ENCODE data around the gene AKR1C2.
"Not testable (repeated sequence)": the region's sequence is repeated elsewhere in the genome, so short reads cannot be mapped to it uniquely, and the experiment has no call there.

The AKR1C2 gene

DNA sequence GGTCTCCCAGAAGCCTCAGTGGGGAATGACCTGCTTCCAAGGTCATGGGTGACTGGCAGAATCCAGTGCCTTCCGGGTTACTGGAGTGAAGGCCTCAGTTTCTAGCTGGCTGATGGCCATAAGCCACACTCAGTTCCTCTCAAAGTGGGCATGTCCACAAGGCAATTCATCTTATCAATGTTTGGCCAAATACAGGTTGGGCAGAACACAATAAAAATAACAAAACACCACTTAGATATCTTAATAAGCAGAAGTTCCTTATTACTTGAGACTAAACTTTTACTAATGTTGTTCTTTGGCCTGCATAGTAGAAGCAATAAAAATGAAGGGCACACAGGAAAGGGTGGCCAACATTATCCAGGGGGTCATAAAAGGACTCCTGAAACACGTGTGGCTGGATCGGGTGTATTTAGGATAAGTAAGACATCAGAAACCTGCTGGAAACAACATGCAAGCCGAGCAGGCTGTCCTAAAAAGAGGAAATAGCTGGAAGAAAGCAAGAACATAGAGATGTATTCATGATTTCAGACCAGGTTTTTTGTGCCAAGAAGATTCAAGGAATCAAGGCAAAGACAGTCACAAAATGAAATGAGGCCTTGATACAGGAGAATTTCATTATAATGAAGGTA is 19.6 kb upstream of the AKR1C2 start:
- no peak for DNase-seq

DNA sequence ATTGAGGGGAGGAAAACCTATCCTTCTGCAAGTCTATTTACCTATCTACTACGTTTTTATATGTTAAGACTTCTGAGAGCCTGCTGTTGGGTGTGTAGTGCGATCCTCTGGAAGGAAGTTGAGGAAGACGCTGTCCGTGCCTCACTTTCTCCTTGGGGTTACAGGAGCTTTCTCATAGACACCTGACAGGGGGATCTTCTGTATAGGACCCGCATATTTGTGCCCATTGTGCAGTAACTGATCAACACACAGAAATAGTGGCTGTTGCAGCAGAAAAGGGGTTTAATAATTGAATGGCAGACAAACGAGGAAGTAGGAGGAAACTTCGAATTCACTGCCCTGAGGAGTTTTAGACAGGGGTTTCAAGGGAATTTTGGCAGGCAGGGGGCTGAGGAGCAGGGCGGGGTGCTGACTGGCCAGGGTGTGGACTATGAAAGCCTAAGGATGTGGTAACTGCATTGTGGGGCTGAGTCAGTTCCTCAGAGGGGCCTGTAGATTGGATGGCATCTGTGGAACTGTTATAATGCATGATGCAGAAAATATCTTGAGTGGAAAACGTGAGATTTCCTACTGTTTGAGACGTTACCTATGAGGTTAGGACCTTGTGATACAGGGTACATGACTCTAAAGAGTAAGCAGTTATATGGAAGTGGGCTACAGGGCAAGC is 18.1 kb upstream of the AKR1C2 start:
- not testable (repeated sequence) for DNase-seq

DNA sequence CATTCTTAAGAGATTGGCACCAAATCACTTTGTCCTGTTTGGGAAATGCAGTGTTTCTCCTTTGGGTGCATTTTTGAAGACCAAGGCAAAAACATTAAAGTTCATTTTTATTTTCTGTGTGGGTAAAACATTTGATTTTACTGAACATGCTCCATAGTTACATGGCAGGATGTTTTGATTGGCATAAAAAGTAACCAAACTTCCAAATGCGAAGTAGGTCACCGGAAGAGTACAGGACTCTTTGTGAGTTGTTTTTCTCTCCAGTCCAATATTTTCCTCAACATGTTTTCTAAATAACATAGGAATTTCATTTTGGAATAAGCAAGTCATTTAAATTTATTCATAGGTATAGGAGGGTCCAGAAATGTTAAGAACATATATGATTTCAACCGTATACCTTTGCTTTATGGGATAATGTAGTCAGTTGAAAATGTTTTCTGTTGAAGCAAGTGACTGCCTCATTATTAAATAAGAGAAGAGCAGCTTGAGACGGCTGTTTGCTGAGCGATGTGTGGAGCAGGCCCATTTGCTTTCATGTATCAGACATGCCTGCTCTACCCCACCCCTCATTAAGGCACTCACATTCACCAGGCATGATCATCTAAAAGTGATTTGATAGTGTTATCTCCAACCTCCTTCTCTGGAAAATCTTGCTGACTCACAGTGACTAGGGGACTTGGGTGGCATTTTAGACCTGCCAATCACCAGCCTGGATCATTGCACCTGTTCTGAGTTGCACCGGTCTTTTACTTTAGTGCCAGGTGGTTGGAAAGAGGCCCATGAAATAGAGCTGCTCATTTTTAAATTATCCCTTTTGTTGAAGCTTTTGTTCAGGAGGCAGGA is 16.3 kb upstream of the AKR1C2 start:
- not testable (repeated sequence) for DNase-seq

DNA sequence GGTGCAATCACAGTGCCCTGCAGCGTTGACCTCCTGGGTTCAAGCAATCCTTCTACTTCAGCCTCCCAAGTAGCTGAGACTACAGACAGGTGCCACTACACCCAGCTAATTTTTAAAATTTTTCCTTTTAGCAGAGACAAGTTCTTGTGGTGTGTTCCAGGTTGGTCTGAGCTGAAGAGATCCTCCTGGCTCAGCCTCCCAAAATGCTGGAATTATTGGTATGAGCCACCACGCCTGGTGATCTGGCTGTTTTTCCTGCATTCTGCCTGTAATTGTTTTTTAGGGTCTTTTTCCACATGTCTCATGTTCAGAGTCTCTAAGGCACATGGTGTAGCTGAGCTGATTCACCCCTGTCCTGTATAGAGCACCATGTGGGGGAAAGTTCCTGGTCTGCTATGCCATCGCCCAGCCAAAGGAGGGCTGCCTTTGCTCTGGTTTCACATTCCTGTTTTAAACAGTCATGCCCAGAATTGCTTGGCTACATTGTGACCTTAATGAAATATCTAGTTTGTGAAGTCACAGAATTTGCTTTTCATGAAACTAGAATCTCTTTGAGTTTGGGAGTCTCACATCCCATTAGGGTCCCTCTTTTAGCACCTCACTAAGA is 15.1 kb upstream of the AKR1C2 start:
- not testable (repeated sequence) for DNase-seq

DNA sequence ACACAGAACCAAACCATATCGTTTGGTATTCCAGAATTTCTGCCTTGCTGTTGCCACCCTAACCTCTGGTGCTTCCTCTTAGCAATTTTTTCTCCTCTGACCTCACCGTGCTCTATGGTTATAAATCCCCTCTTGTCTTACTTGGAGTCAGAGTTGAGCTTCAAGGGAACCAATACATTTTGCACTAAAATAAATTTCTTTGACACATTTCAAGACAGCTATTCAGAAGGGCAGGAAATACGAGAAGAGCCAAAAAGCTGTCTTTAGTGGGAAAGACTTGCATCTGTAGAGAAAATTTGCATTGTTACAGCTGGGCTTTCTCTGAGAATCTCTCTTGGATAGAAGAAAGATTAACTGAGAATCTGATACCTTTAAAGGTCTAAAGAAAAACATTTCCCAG is 14.5 kb upstream of the AKR1C2 start:
- no peak for DNase-seq

DNA sequence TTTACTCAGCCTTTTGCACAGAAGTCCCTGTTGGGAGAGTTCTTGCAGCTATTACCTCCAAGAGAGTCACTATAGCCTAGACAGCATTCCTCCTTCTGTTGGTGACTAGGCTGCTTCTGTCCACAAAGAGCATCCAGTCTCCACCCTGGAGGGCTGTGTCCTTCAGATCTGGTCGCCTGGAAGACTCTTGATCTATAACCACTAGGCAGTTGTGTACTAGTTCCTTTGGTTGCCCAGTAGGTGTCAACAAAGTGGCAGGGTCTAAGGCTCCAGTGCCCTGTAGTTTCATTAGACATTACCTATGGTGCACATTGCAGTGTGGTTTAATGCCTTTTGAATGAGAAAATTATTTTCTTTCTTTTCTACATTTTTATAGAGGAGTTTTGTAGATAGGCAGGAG is 11.3 kb upstream of the AKR1C2 start:
- no peak for DNase-seq

DNA sequence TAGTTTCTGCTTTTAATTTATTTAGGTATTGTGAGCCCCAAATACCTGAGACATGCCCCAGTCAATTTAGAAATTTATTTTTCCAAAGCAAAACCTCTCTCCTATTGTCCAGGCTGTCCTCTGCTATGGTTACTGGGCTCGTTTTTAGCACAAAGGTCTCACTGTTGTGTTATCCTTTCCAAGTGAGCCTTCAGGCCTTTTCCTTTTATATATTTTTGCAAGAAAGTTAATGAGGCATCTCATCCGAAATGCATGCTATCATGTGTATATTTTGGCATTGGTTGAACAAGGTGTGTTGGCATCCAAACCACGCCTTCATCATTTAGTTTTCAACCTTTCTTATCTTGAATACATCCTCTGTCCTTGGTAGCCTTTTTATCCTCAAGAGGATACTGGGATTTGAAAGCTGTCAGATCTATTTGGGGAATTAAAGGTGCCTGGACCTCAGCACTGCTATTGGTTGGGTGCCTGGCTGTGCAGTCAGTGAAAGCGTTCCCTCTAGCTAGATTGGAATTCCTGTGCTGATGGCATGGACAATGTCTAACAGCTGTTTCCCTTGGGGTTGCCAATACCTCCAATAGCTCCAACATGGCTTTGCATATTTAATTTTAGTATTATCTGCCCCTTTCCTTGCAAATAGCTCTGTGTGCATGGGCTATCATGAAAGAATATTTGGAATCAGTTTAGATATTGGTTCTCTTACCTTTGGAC is 10.7 kb upstream of the AKR1C2 start:
- DNase-seq: not testable (repeated sequence)

DNA sequence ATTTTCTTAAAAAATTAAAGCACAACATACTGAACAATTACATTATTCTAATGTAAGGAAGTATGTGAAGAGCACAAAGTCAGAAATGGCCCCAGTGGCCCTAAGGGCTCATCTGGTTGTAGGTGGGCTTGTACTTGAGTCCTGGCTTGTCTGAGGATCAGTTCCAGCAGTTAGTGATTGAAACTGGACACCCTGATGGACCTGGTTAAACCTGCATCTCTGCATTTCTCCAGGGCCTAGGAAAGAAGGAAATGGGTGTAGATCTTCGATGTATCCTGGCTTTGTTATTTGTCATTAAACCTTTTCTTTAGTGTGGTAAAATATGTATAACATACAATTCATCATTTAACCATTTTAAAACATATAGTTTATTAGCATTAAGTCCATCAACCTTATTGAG is 9.7 kb upstream of the AKR1C2 start:
- no peak for DNase-seq

DNA sequence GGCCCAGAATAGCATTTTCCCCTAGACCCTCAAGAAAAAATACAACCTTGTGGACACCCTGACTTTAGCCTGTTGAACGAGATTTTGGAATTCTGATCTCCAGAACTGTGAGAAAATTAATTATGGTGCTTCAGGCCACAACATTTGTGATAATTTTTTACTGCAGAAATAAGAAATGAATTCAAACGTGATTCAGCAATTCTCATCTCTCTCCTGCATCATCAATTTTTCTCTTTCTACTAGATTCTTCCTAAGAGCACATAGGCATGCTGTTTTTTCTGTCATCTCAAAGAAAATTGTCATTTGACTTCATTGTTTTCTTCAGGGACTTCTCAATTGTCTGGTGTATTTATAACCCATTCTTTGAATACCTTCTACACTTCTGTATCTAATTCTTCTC is 8.9 kb upstream of the AKR1C2 start:
- DNase-seq: no peak

DNA sequence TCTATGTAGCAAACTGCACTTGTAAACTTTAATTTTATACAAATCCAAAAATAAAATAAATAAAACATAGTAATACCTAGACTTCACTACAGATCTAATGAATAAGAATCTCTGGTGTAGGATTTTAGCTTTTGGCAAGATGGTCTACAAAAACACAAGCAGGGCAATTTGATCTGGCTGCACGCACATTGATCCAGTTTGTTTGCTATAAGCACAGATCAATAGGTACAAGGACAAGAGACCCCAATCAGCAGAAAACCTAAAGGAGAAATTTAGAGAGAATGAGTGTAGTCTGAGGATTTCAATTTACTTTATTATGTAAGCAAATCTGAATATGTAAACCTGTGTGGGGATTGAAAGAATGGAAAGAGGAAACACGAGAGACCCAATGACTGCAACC is 7.7 kb upstream of the AKR1C2 start:
- not testable (repeated sequence) for DNase-seq

DNA sequence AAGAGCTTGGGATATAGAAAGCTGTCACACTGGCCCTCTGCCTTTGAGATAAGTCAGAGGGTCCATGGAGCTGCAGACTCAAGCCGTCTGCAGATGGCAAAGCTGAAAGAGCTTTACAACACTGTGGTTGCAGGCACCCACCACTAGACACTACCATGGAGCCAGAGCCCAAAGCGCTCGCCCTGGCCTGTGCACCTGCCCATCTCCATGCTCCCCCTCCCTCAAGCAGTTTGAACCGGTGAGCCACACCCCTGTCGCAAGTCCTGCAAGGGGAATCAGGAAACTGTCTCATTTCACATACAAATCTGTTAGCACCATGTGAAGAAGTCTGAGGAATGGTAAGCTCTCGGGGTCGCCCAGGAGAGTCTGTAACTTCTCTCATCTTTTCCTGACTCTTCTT is 6.4 kb upstream of the AKR1C2 start:
- DNase-seq: not testable (repeated sequence)

DNA sequence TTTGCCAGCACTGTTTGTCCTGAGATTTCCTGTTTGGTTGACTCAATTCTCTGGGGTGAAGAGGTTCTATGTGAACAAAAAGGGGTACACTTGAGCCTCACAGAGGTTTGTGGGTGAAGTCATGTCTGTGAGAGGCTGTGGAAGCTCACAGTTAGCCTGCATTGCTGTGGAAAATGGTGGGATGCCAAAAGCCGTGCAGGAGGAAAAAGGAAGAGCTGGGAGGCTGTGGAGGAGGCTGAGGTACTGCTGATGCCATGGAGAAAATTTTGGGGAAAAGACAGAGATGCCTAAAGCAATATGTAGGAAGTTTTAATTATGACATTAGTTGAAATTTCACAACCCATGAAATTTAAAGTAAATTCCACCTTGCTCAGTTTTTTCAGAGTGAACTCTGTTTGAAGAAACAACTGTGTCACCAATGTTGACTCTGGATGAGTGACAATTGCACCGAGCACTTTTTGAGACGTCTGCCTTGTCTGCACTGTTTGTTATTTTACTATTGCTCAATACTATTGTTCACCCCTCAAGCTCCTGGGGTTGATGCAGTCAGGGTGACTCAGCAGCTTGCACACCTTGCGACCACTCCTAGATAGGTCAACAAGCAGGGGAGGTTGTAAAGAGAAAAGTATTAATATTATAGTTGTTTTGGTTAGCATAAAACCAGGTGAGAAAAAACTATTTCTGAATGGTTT is 5.3 kb upstream of the AKR1C2 start:
- not testable (repeated sequence) for DNase-seq

DNA sequence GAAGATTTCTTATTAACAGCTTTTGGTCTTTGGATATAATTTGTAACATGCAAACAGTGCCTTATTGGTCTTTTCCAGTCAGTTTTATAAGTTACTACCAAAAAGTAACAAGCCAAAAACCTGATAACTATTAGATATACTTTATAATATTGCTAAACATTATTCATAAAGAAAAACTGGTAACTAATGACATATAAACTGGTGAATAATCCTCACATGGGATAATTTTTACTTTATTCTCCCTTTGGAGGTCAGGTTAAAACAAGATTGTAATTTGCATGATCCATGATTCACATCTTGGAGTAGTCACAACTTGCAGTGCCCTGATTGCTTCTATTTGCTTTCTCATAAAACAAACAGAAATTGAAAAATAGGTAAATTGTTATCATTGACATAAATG is 844 bp upstream of the AKR1C2 start:
- not testable (repeated sequence) for DNase-seq

DNA sequence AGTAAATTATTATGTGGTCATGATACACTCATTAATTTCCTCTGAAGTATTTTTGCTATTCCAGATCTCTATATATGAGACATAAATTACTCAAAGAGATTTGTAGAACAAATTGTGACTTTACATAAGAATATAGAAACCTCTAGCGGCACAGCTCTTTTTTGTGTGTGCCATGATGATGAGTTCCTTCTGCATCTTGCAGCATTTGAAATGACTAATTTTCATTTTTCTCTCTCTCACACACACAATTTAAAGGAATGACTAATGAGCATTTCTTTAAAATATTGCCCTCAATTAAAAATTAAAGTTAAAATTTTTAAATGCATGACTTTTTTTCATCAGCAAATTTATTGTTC is 351 bp upstream of the AKR1C2 start:
- not testable (repeated sequence) for DNase-seq

DNA sequence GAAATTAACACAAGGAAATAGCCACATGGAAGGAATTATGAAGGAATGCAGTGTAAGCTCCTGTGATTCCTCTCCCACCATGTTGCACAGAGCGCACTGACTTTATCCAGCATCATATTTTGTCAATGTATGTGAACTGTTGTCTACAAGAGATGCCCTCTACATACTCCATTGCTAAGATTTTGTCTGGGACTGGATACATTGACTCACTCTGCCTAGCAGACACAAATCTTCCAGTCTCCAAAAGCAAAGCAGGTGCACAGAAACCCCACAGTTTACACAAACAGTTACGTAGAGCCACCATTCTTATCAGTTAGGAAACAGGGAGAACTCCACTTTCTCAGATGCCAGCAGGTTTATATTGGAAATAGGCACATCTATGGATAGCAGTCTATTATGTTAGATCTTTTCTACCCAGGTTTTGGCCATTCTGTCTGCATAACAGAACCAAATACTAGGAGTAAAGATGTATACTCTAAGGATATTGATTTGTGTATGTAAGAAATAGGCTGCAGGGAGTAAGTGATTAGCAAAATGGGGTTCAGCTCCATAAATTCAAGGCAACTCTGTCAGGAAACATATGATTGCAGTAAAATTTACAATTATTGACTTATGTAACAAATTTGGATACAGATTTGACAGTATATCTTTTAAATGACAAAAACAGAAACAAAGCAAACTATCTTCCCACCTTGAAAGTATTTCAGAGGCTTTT is 1.5 kb downstream of the AKR1C2 start:
- DNase-seq: no peak

DNA sequence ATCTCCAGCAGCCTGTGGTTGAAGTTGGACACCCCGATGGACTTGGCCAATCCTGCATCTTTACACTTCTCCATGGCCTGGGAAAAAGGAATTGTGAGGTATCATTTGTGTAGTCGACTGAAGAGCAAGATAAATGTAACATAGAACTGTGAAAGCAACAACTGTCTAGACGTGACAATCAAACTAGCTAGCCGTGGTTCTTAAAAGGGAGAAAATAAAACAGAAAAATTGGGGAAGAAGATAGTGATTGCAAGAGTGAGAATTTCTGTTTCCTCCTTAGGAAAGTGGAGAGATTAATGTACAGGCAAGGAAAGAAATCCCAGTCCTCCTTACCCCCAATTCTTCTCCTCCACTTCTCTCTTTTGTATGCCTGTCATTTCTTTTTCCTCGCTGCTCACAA is 5.0 kb downstream of the AKR1C2 start:
- DNase-seq: no peak

DNA sequence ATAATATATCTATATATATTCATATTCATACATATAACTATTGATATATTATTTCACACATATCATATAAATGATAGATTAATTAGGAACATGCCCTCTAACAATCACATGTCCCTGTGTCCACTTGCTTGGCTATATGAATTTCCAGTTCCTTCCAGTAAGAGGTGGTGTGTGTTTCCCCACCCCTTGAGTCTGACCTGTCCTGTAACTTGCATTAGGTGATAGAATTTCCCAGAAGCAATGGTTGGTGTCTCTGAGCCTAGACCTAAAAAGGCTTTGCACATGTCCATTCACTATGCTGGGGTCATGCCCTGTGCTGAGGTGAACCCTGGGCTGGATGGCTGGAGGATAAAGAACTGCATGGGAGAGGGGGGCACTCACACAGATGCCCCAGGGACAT is 9.4 kb downstream of the AKR1C2 start:
- not testable (repeated sequence) for DNase-seq

DNA sequence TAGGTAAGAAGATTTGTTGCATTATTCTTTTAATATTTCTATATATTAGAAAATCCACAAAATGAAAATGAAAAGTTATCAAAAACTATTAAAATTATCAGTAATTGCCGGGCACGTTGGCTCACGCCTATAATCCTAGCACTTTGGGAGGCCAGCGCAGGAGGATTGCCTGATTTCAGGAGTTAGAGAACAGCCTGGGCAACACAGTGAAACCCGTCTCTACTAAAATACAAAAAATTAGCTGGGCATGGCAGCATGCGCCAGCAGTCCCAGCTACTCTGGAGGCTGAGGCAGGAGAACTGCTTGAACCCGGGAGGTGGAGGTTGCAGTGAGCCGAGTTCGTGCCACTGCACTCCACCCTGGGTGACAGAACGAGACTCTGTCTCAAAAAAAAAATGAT is 11.1 kb downstream of the AKR1C2 start:
- not testable (repeated sequence) for DNase-seq

DNA sequence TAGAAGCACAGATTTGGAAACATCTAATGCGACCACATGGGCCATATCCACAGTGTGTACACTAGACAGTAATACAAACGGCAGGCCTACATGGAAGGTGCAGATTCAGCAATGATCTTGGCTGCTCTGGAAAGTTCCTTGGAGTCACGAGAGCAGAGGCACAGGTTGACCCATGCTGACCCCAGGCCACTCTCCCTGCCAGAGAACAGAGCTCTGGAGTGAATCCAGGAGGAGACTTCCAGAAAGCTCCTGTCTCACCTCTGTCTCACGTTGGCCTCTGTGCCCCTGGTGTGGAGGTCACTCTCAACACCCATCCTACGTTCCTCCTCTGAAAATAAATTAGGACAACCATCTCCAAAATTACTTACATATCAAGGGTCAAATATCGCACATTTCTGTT is 12.2 kb downstream of the AKR1C2 start:
- not testable (repeated sequence) for DNase-seq

DNA sequence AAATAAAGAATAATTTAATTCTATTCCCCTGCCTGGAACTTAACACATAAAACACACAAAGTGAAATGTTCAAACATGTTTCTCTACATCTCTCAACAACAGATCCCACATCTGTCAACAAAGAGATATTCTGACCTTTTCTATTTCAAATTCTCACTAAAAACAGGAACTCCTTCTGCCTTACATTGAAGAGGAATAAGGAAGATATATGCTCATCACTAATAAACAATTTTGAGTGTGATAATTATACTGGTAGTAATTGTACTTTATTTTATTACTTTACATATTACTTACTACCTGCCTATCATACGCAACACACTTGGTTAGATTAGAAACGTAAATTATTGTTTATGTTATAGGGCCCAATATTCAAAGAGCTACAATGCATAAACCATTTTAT is 13.4 kb downstream of the AKR1C2 start:
- no peak for DNase-seq

DNA sequence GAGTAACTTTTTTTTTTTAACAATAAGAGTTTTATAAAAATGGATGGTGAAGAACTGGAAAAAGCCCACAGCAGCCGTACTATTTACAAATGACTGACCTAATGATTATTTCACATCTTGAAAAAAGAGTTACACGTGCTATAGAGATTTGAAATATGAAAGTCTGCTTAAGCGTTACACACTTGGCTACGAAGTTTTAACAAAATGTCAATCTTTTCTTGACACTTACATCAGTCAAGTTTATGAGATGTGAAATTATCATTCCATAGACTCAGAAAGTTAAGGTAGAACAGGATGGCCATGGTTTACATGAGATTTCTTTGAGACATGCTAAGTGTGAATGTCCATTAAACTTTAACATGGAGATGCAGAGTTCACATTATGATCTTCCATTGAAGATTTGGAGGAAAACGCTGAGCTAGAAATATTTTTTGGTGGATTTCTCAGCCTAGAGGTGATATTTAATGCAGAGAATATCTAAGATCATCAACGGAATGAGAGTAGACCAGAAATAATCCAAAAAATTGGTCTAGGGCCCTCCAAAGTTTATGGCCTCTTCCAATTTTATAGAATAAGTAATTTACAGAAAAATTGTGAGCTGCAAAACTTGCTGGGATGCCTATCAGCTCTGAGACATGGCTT is 15.5 kb downstream of the AKR1C2 start:
- not testable (repeated sequence) for DNase-seq
